ENCODE results near the gene TUBB3.
A peak's percentile ranks its signal among the peaks of the same experiment; 100 is the strongest.

TUBB3 gene

DNA sequence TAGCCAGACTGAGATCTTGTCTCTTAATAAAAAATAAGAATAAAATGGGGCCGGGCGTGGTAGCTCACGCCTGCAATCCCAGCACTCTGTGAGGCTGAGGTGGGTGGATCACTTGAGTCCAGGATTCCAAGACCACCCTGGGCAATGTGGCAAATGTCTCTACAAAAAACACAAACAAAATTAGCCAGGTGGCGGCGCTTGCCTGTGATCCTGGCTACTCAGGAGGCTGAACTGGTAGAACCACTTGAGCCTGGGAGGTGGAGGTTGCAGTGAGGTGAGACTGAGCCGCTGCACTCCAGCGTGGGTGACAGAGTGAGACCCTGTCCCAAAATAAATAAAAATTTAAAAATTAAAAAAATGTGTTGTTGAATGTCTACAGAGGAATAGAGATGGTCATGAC is 22.5 kb downstream of the TUBB3 start:
- CTCF ChIA-PET, result no interaction called here
- peak in 2 of 3 donors; percentile 6 to 11 for DNase-seq
- WGBS (ENCODE audit: insufficient coverage), result 48% methylated on average over 2 of the region's 7 CpGs

GRCh38 chr16:89946515-89946914 is 23.4 kb downstream of the TUBB3 start:
- DNase-seq, result no peak
- no peak overlapping the region for H3K27ac ChIP-seq (ENCODE audit: insufficient read depth in 1 of 2, low read depth in 1 of 2, low read length in 2 of 2, poor library complexity in 1 of 2, severe bottlenecking in 2 of 2)
- 94% methylated on average over 2 of the region's 5 CpGs for WGBS (ENCODE audit: insufficient coverage)
- H3K9me3 ChIP-seq (ENCODE audit: control extremely low read depth in 1 of 5, control insufficient read depth in 4 of 5, insufficient read depth in 2 of 5, low read depth in 1 of 5, low read length in 4 of 5), result no peaks in the 10 kb centered on the region
- H3K4me1 ChIP-seq (ENCODE audit: control extremely low read depth in 1 of 4, control insufficient read depth in 4 of 4, insufficient read depth in 4 of 4, low read length in 3 of 4), result peaks cover 0 to 18% (median 16%) of the 10 kb centered on the region in 4 experiments
- H3K27me3 ChIP-seq (replicated peaks in 2 of 5; ENCODE audit: control insufficient read depth in 4 of 5, insufficient read depth in 5 of 5, low read length in 4 of 5), result peaks cover 0 to 40% (median 11%) of the 10 kb centered on the region in 5 experiments
- ChIA-PET CTCF (interaction anchor here (1.4 kb wide), 1 partner anchor 63 kb away, joined by 3 read pairs; no protein-coding TSS in a partner anchor), POLR2A (no interaction called here)
- H3K4me3 ChIP-seq (ENCODE audit: control insufficient read depth in 1 of 7, extremely low read depth in 1 of 7, insufficient read depth in 4 of 7, low read depth in 2 of 7, low read length in 6 of 7), result no peak overlapping the region
- no peaks in the 10 kb centered on the region for H3K36me3 ChIP-seq (ENCODE audit: control insufficient read depth in 4 of 4, insufficient read depth in 4 of 4, low read length in 3 of 4)

More for the DNA sequence above, 22.5 kb downstream of the TUBB3 start:
- Histone ChIP-seq H3K4me1 (ENCODE audit: control extremely low read depth in 1 of 4, control insufficient read depth in 4 of 4, insufficient read depth in 4 of 4, low read length in 3 of 4) (peaks cover 0 to 18% (median 16%) of the 10 kb centered on the region in 4 experiments), H3K9me3 (ENCODE audit: control extremely low read depth in 1 of 5, control insufficient read depth in 4 of 5, insufficient read depth in 2 of 5, low read depth in 1 of 5, low read length in 4 of 5) (no peaks in the 10 kb centered on the region), H3K4me3 (ENCODE audit: control insufficient read depth in 1 of 7, extremely low read depth in 1 of 7, insufficient read depth in 4 of 7, low read depth in 2 of 7, low read length in 6 of 7) (no peak overlapping the region), H3K27me3 (replicated peaks in 2 of 5; ENCODE audit: control insufficient read depth in 4 of 5, insufficient read depth in 5 of 5, low read length in 4 of 5) (peaks cover 0 to 40% (median 11%) of the 10 kb centered on the region in 5 experiments), H3K27ac (ENCODE audit: insufficient read depth in 1 of 2, low read depth in 1 of 2, low read length in 2 of 2, poor library complexity in 1 of 2, severe bottlenecking in 2 of 2) (no peak overlapping the region), H3K36me3 (ENCODE audit: control insufficient read depth in 4 of 4, insufficient read depth in 4 of 4, low read length in 3 of 4) (no peaks in the 10 kb centered on the region)
- POLR2A ChIA-PET, result no interaction called here

DNA sequence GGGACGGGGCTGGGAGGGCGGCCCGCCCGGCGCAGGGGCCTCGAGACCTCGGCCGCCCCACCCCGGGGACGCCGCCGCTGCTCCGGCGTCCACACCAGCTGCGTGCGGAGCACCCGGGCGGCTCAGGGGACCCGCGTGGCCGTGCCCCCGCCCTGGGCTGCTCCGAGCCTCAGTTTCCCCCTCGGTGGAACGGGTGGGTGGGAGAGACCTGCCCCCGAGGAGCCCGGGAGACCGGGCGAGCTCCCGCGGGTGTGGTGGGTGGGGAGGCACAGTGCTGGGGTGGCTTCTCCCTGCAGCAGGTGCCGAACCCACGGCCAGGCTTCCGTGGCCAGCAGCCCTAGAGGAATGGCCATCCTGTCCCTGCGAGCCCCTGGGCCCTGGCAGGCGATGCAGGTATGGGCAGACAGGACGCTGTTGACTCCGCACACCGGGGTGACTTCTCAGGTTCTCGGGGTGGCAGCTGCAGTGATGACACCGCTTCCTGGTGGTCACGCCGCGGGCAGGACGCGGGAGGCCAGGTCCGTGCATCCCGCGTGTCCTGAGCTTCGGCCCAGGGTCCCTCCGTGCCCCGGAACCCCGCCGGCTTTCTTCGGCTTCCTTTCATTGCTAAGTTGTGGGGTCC is 26.1 kb downstream of the TUBB3 start:
- Histone ChIP-seq H3K4me1 (ENCODE audit: control extremely low read depth in 1 of 4, control insufficient read depth in 4 of 4, insufficient read depth in 4 of 4, low read length in 3 of 4) (peaks cover 0 to 28% (median 16%) of the 10 kb centered on the region in 4 experiments), H3K36me3 (ENCODE audit: control insufficient read depth in 4 of 4, insufficient read depth in 4 of 4, low read length in 3 of 4) (peaks cover 0 to under 1% (median 0%) of the 10 kb centered on the region in 4 experiments), H3K27ac (ENCODE audit: insufficient read depth in 1 of 2, low read depth in 1 of 2, low read length in 2 of 2, poor library complexity in 1 of 2, severe bottlenecking in 2 of 2) (no peak overlapping the region), H3K27me3 (replicated peaks in 2 of 5; ENCODE audit: control insufficient read depth in 4 of 5, insufficient read depth in 5 of 5, low read length in 4 of 5) (peaks cover 0 to 37% (median 9%) of the 10 kb centered on the region in 5 experiments), H3K4me3 (ENCODE audit: control insufficient read depth in 1 of 7, extremely low read depth in 1 of 7, insufficient read depth in 4 of 7, low read depth in 2 of 7, low read length in 6 of 7) (peak overlapping the region; percentile 19 to 82 (median 69)), H3K9me3 (ENCODE audit: control extremely low read depth in 1 of 5, control insufficient read depth in 4 of 5, insufficient read depth in 2 of 5, low read depth in 1 of 5, low read length in 4 of 5) (no peaks in the 10 kb centered on the region)
- ChIA-PET POLR2A (no interaction called here), CTCF (interaction anchor here (0.6 to 1.4 kb wide), 3 partner anchors 16 to 20 kb away, joined by 3 to 6 read pairs (median 4); no protein-coding TSS in a partner anchor)
- WGBS (ENCODE audit: insufficient coverage), result 18% methylated on average over 41 of the region's 55 CpGs
- DNase-seq, result peak in 1 of 3 donors; percentile 5

DNA sequence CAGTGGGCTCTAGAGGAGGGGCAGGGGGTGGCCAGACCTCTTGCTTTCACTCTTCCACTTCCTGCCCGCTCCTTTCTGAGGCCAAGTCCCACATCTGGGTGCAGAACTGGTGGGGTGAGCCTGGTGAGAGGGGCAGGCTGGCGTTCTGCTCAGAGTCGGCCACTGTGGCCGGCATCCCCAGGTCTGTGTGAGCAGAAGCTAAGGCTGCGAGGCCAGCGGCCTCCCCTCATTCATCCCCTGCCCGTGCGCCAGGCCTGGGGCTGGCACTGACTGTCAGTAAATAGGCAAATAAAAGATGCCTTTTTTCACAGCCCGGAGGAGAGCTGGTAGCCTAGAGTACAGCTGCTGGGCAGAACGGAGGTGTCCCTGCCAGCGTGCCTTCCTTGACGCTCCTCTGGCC is 26.6 kb downstream of the TUBB3 start:
- Histone ChIP-seq H3K9me3 (ENCODE audit: control extremely low read depth in 1 of 5, control insufficient read depth in 4 of 5, insufficient read depth in 2 of 5, low read depth in 1 of 5, low read length in 4 of 5) (no peaks in the 10 kb centered on the region), H3K27me3 (replicated peaks in 2 of 5; ENCODE audit: control insufficient read depth in 4 of 5, insufficient read depth in 5 of 5, low read length in 4 of 5) (peaks cover 0 to 34% (median 9%) of the 10 kb centered on the region in 5 experiments), H3K27ac (ENCODE audit: insufficient read depth in 1 of 2, low read depth in 1 of 2, low read length in 2 of 2, poor library complexity in 1 of 2, severe bottlenecking in 2 of 2) (no peak overlapping the region), H3K36me3 (ENCODE audit: control insufficient read depth in 4 of 4, insufficient read depth in 4 of 4, low read length in 3 of 4) (peaks cover 0 to 4% (median 1%) of the 10 kb centered on the region in 4 experiments), H3K4me3 (ENCODE audit: control insufficient read depth in 1 of 7, extremely low read depth in 1 of 7, insufficient read depth in 4 of 7, low read depth in 2 of 7, low read length in 6 of 7) (peak overlapping the region in 5 of 7 experiments; percentile 51 to 82 (median 69)), H3K4me1 (ENCODE audit: control extremely low read depth in 1 of 4, control insufficient read depth in 4 of 4, insufficient read depth in 4 of 4, low read length in 3 of 4) (peaks cover 0 to 28% (median 16%) of the 10 kb centered on the region in 4 experiments)
- CTCF ChIA-PET, result interaction anchor here (0.6 to 1.4 kb wide), 6 partner anchors 15 to 40 kb away, joined by 3 to 6 read pairs (median 4); partner anchors contain the start of gene MC1R
- 97% methylated on average over 11 of the region's 12 CpGs for WGBS (ENCODE audit: insufficient coverage)
- DNase-seq, result no peak
- POLR2A ChIA-PET, result no interaction called here

DNA sequence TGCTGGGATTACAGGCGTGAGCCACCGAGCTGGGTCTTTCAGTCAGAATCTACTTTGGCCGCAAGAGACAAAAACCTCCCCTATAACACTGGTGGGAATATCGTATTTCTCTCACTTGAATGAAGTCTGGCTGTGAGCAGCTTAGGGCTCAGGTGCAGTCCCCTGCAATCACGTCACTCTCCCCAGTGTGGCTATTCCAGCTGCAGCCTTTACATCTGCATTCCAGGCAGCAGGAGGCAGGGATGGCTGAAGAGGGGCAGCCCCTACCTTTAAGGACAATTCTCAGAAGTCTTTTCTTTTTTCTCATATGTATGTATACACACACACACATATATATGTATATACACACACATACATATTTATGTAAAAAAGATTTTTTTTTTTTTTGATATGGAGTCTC is 28.4 kb downstream of the TUBB3 start:
- Histone ChIP-seq H3K9me3 (ENCODE audit: control extremely low read depth in 1 of 5, control insufficient read depth in 4 of 5, insufficient read depth in 2 of 5, low read depth in 1 of 5, low read length in 4 of 5) (no peaks in the 10 kb centered on the region), H3K36me3 (ENCODE audit: control insufficient read depth in 4 of 4, insufficient read depth in 4 of 4, low read length in 3 of 4) (peaks cover 0 to 11% (median 2%) of the 10 kb centered on the region in 4 experiments), H3K27ac (ENCODE audit: insufficient read depth in 1 of 2, low read depth in 1 of 2, low read length in 2 of 2, poor library complexity in 1 of 2, severe bottlenecking in 2 of 2) (no peak overlapping the region), H3K4me1 (ENCODE audit: control extremely low read depth in 1 of 4, control insufficient read depth in 4 of 4, insufficient read depth in 4 of 4, low read length in 3 of 4) (peaks cover 0 to 32% (median 16%) of the 10 kb centered on the region in 4 experiments), H3K4me3 (ENCODE audit: control insufficient read depth in 1 of 7, extremely low read depth in 1 of 7, insufficient read depth in 4 of 7, low read depth in 2 of 7, low read length in 6 of 7) (no peak overlapping the region), H3K27me3 (replicated peaks in 2 of 5; ENCODE audit: control insufficient read depth in 4 of 5, insufficient read depth in 5 of 5, low read length in 4 of 5) (peaks cover 0 to 19% (median 9%) of the 10 kb centered on the region in 5 experiments)
- no peak for DNase-seq
- ChIA-PET POLR2A (no interaction called here), CTCF (interaction anchor here (1.1 kb wide), 1 partner anchor 11 kb away, joined by 3 read pairs; no protein-coding TSS in a partner anchor)
- WGBS (ENCODE audit: insufficient coverage), result 97% methylated on average over 4 of the region's 5 CpGs

- ChIA-PET CTCF (interaction anchor here (1.0 kb wide), 1 partner anchor 9 kb away, joined by 3 read pairs; no protein-coding TSS in a partner anchor), POLR2A (no interaction called here)
- Histone ChIP-seq H3K36me3 (ENCODE audit: control insufficient read depth in 4 of 4, insufficient read depth in 4 of 4, low read length in 3 of 4) (peaks cover 0 to 11% (median 2%) of the 10 kb centered on the region in 4 experiments), H3K4me3 (ENCODE audit: control insufficient read depth in 1 of 7, extremely low read depth in 1 of 7, insufficient read depth in 4 of 7, low read depth in 2 of 7, low read length in 6 of 7) (no peak overlapping the region), H3K4me1 (ENCODE audit: control extremely low read depth in 1 of 4, control insufficient read depth in 4 of 4, insufficient read depth in 4 of 4, low read length in 3 of 4) (peaks cover 0 to 37% (median 17%) of the 10 kb centered on the region in 4 experiments), H3K27me3 (replicated peaks in 2 of 5; ENCODE audit: control insufficient read depth in 4 of 5, insufficient read depth in 5 of 5, low read length in 4 of 5) (peaks cover 0 to 15% (median 7%) of the 10 kb centered on the region in 5 experiments), H3K9me3 (ENCODE audit: control extremely low read depth in 1 of 5, control insufficient read depth in 4 of 5, insufficient read depth in 2 of 5, low read depth in 1 of 5, low read length in 4 of 5) (no peaks in the 10 kb centered on the region), H3K27ac (ENCODE audit: insufficient read depth in 1 of 2, low read depth in 1 of 2, low read length in 2 of 2, poor library complexity in 1 of 2, severe bottlenecking in 2 of 2) (no peak overlapping the region)
- no peak for DNase-seq
- WGBS (ENCODE audit: insufficient coverage), result 97% methylated on average over 12 of the region's 12 CpGs
These were observed 28.9 kb downstream of the TUBB3 start for GRCh38 chr16:89952049-89952448.

DNA sequence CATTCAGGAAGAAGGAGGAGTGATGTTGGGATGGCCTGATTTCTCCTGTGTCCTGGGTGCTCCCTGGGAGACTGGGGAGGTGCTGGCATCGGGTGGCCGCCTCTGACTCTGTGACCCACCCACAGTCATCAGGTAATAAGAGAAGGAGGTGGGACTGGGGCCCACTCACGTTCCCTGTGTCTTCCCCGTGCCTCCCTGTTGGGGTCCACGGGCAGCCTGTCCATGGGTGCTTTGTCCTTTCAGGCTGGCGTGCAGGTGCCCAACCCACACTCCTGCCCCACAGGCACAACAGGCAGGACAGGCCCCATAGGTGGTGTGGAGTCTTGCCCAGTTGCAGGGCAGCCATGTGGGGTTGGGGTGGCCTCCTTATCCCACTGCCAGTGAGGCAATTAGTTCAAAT is 29.4 kb downstream of the TUBB3 start:
- 100% methylated on average over 4 of the region's 6 CpGs for WGBS (ENCODE audit: insufficient coverage)
- Histone ChIP-seq H3K27me3 (replicated peaks in 2 of 5; ENCODE audit: control insufficient read depth in 4 of 5, insufficient read depth in 5 of 5, low read length in 4 of 5) (peaks cover 0 to 11% (median 3%) of the 10 kb centered on the region in 5 experiments), H3K27ac (ENCODE audit: insufficient read depth in 1 of 2, low read depth in 1 of 2, low read length in 2 of 2, poor library complexity in 1 of 2, severe bottlenecking in 2 of 2) (no peak overlapping the region), H3K4me1 (ENCODE audit: control extremely low read depth in 1 of 4, control insufficient read depth in 4 of 4, insufficient read depth in 4 of 4, low read length in 3 of 4) (peaks cover 0 to 43% (median 16%) of the 10 kb centered on the region in 4 experiments), H3K4me3 (ENCODE audit: control insufficient read depth in 1 of 7, extremely low read depth in 1 of 7, insufficient read depth in 4 of 7, low read depth in 2 of 7, low read length in 6 of 7) (no peak overlapping the region), H3K9me3 (ENCODE audit: control extremely low read depth in 1 of 5, control insufficient read depth in 4 of 5, insufficient read depth in 2 of 5, low read depth in 1 of 5, low read length in 4 of 5) (no peaks in the 10 kb centered on the region), H3K36me3 (ENCODE audit: control insufficient read depth in 4 of 4, insufficient read depth in 4 of 4, low read length in 3 of 4) (peaks cover 0 to 12% (median 7%) of the 10 kb centered on the region in 4 experiments)
- CTCF ChIA-PET, result interaction anchor here (1.0 kb wide), 1 partner anchor 8 kb away, joined by 3 read pairs; no protein-coding TSS in a partner anchor
- POLR2A ChIA-PET, result interaction anchor here (0.5 to 1.4 kb wide), 2 partner anchors 17 to 118 kb away, joined by 3 to 6 read pairs; no protein-coding TSS in a partner anchor
- no peak for DNase-seq
